ENCODE measurements around the gene PPP1R13B. TPM values are rescaled to one million over a fixed set of nuclear protein-coding genes. Genes with fewer than 3 reads are reported as not detected.

The PPP1R13B gene
- total and polyA plus RNA-seq, 2 donors from 2014 or later: 15.1 to 69.4 TPM

GRCh38 chr14:103833711-103834110 is 13.7 kb downstream of the PPP1R13B start:
- no peak for DNase-seq
- FAIRE-seq: no peak
- H3K27ac ChIP-seq (ENCODE audit: low read depth in 2 of 2, low read length in 2 of 2): no peak overlapping the region
- intact Hi-C loops (cut with DNase I): no loop called here
- H3K9me3 ChIP-seq (ENCODE audit: control insufficient read depth in 2 of 3, insufficient read depth in 1 of 3, low read length in 3 of 3): no peaks in the 10 kb centered on the region
- H3K4me3 ChIP-seq (ENCODE audit: low read length in 3 of 3): no peak overlapping the region
- H3K9ac ChIP-seq (ENCODE audit: low read length in 3 of 3): no peak overlapping the region
- no peak for TF ChIP-seq CTCF (IDR thresholded peaks at IDR 0.05; ENCODE audit: borderline replicate concordance, extremely low read depth, insufficient read depth)
- no peaks in the 10 kb centered on the region for H3K27me3 ChIP-seq (ENCODE audit: control insufficient read depth, insufficient read depth, low read length)
- peaks cover 0 to 7% (median under 1%) of the 10 kb centered on the region in 3 donors for H3K4me1 ChIP-seq (ENCODE audit: control insufficient read depth in 2 of 3, insufficient read depth in 2 of 3, low read depth in 1 of 3, low read length in 3 of 3)
- no peaks in the 10 kb centered on the region for H3K36me3 ChIP-seq (ENCODE audit: control insufficient read depth in 2 of 3, insufficient read depth in 3 of 3, low read length in 3 of 3)

- no peak overlapping the region for H3K4me3 ChIP-seq (ENCODE audit: low read length in 3 of 3)
- FAIRE-seq (no peak), DNase-seq (no peak)
- peaks cover 0 to 5% (median 4%) of the 10 kb centered on the region in 3 donors for H3K4me1 ChIP-seq (ENCODE audit: control insufficient read depth in 2 of 3, insufficient read depth in 2 of 3, low read depth in 1 of 3, low read length in 3 of 3)
- H3K9me3 ChIP-seq (ENCODE audit: control insufficient read depth in 2 of 3, insufficient read depth in 1 of 3, low read length in 3 of 3): no peaks in the 10 kb centered on the region
- H3K27me3 ChIP-seq (ENCODE audit: control insufficient read depth, insufficient read depth, low read length): no peaks in the 10 kb centered on the region
- no peak overlapping the region for H3K27ac ChIP-seq (ENCODE audit: low read depth in 2 of 2, low read length in 2 of 2)
- TF ChIP-seq CTCF (IDR thresholded peaks at IDR 0.05; ENCODE audit: borderline replicate concordance, extremely low read depth, insufficient read depth): no peak
- intact Hi-C loops (cut with DNase I): no loop called here
- H3K9ac ChIP-seq (ENCODE audit: low read length in 3 of 3): no peak overlapping the region
- no peaks in the 10 kb centered on the region for H3K36me3 ChIP-seq (ENCODE audit: control insufficient read depth in 2 of 3, insufficient read depth in 3 of 3, low read length in 3 of 3)
These were observed 15.3 kb downstream of the PPP1R13B start for GRCh38 chr14:103832046-103832445.

- no peaks in the 10 kb centered on the region for H3K27me3 ChIP-seq (ENCODE audit: control insufficient read depth, insufficient read depth, low read length)
- peaks cover 0 to 4% (median 3%) of the 10 kb centered on the region in 3 donors for H3K4me1 ChIP-seq (ENCODE audit: control insufficient read depth in 2 of 3, insufficient read depth in 2 of 3, low read depth in 1 of 3, low read length in 3 of 3)
- TF ChIP-seq CTCF (IDR thresholded peaks at IDR 0.05; ENCODE audit: borderline replicate concordance, extremely low read depth, insufficient read depth): no peak
- no peaks in the 10 kb centered on the region for H3K36me3 ChIP-seq (ENCODE audit: control insufficient read depth in 2 of 3, insufficient read depth in 3 of 3, low read length in 3 of 3)
- no peak overlapping the region for H3K4me3 ChIP-seq (ENCODE audit: low read length in 3 of 3)
- no peak overlapping the region for H3K9ac ChIP-seq (ENCODE audit: low read length in 3 of 3)
- DNase-seq: no peak
- no peak overlapping the region for H3K27ac ChIP-seq (ENCODE audit: low read depth in 2 of 2, low read length in 2 of 2)
- no peaks in the 10 kb centered on the region for H3K9me3 ChIP-seq (ENCODE audit: control insufficient read depth in 2 of 3, insufficient read depth in 1 of 3, low read length in 3 of 3)
- no peak for FAIRE-seq
- intact Hi-C loops (cut with DNase I): no loop called here
These were observed 16.7 kb downstream of the PPP1R13B start for GRCh38 chr14:103830511-103831270.
